Measurements from ENCODE around the gene C19orf25.

The C19orf25 gene

DNA sequence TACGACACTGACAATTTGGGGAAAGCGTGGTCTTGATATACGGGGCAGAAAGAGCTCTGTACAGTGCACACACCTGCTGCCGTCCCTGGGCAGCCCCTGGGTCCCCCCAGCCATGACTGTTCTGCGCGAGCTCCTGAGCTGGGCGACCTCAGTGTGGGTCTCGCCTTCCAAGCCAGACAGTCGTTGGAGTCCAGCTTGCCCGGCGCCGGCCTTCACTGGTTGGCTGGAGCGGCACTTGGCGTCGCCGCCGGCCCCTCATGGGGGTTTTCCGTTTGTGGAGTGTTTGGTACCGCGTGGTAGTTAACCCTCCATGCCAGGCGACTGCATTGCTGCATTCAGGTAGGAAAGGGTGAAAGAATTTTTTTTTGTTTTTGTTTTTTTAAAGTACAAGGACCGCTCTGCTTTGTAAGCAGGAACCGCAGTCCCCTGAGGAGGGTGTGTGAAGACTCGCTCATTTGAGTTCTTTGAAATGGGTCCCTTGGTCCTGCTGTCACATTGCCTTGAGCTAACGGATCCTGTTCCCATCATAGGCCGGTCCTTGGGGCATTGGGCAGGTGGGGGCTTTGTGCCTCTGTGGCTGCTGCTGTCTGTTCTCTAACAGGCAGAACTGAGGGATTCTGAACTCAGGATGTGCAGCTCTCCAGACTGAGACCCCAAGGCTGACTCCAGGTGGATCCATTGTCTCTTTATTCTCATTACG is 51.6 kb downstream of the C19orf25 start:
- no peak for FAIRE-seq

DNA sequence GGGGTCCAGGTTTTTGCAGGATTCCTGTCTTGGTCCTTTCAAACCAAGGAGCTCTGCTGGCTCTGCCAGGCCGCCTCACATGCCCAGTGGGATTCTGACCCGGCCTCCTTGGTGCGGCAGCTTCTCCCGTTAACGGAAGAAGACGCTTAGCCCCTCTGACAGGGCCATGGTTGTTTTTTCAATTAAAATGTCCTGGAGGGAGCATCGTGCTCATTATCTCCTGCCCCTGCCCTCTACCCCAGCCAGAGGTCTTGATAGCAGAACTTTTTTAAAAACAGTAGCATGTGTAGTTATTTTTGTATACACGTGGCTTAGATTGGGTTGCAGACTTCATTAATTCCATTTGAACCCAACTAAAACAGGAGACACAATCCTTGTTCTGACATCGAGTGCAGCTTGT is 52.3 kb downstream of the C19orf25 start:
- no peak for FAIRE-seq

DNA sequence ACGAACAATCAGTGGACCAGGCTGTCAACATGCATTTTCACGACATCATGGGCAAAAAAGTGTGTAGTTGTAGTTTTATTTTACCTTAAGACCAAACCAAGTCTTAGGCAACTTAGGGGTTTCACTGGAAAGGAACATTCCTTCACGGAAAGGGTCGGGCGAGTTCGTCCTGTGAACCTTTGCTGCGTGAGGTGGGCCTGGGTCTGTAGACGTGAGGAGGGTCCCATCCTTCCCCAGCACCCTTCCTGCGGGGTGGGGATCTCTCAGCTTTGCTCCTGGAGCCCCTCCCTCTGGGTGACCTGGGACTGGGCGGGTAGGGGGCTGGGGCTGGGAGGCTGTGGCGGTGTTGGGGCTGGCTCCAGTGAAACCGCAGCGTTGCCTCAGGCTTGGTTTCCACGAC is 53.1 kb downstream of the C19orf25 start:
- FAIRE-seq: no peak

DNA sequence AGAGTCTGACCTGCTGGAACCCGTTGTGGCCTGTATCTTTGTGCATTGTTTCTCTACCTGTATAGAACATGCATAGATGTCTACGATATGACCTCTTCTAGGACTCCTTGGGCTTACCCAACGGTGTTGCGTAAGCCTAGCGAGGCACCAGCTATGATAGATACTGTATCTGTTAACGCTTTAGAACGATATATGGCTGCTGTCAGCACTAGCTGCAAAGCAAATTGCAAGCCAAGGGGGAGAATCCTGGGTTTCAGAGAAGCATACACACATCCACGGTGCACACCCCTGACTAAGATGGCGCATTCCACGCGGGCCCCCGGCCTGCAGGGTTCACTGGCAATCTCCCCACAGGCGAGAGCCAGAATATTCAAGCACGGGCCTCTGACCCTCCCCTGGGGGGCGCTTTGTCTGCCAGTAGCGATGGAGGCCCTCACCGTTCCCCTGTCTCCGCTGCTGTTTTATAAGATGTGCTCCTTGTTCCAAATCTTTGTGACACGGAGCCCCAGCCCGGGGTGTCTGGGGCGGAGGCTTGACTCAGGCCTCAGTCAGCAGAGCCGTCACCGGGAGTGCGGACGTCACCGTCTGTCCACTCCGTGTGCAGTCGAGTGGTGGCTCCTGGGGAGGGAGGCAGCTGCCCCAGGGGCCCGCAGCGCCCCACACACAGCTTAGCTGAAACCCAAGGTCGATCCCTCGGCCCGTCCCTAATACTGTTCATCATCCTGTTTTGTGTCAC is 53.7 kb downstream of the C19orf25 start:
- no peak for FAIRE-seq

DNA sequence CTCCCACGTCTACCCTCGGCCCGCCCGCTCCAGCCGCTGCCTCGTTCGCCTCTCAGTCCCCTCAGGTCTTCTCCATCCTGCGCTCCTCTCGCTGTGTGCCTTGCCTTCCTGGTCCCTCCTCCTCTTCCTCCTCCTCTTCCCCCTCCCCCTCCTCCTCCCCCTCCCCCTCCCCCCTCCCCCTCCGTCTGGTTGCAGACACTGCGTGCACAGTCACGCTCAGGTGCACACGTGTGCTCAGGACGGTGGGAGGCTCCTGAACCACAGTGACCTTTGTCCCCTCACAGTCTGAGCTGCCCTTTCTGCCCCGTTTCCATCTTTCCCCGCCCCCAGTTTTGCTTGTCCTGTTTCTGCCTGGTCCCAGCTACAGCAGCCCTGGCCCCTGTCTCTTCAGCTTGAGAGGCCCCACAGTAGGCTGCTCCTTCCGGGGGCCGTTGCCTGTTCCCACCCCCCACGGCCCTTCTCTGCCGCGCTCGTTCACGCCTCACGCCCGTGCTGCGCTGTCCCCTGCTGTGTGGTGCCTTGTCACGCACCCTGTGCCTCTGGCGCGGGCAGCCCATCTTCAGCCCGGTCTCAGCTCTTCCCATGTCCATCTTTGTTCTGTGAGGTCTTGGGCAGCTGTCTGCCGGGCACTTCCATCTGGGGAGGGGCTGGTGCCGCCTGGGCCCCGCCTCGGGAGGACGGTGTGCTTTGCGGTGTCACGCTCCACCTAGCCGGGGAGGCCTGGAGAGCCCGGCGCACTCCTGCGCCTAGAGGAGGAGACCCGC is 54.6 kb downstream of the C19orf25 start:
- no peak for FAIRE-seq

DNA sequence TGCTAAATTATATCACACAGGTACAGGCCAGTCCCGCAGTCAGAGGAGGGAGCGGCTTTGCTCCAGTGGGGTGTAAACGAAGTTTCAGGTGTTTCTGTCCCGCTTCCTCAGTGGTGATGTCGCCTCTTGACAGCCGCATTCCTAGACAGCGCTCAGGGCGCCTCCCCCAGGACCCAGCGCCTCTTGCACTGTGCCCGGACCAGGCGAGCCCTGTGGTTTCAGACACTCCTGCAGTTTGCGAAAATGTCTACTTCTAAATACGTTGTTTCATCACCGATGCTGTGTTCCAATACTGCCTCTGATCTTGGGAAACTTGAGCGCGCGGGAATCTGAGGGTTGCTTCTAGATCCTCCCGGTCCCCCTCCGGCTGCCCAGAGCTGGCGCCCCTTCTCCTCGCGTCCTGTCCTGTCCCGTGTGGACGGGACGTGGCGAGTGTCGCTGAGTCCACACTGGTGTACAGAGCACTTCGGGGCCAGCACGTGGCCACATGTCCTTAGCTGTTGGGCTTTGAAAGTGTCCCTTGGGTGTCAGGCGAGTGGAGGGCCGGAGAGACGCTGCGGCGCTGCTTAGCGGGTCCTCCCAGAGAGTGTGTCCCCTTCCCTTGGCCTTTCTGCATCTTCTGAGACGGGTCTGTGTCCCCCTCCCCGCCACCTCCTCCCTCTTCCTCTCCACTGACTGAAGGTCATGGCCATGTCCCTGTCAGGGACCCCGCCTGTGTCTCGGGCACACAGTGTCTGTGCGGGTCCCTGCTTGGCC is 55.4 kb downstream of the C19orf25 start:
- no peak for FAIRE-seq

Data from G401.6 (cell line).